PC-9 (cell line): Measurements from ENCODE around the gene TTC39C. TPM values are rescaled to one million over a fixed set of nuclear protein-coding genes. Genes with fewer than 3 reads are reported as not detected.

ENCODE experiments used
- BruUV-seq: library from RNA; stranded (reverse); fragments of 400-500 nt; replicated peaks from 2 replicates; lab custom pipeline; 2021; lab: Mats Ljungman, UMichigan
- CTCF ChIA-PET: fragments of 300-600 bp; sonication (Branson Sonifier 250); formaldehyde crosslinking; loops from one replicate; lab custom pipeline; 2022; ENCODE audit warnings: antibody characterized with exemption; lab: Charles Lee
- POLR2A ChIA-PET: fragments of 300-600 bp; sonication (Branson Sonifier 250); formaldehyde crosslinking; loops from one replicate; lab custom pipeline; 2022; ENCODE audit warnings: antibody characterized with exemption; ENCODE audit not compliant: unreplicated experiment; lab: Charles Lee
- DNase-seq, 2 experiments: peaks; one replicate each; pipeline versions ENCODE4 v3.0.0 to v3.0.0-alpha.2; 2015 to 2022; ENCODE audit warnings: mixed read lengths in 1 of 2
- H2AFZ ChIP-seq: fragments of 200-600 bp; sonication (generic); 2 replicates; pipeline ENCODE4 v1.8.1; 2017; ENCODE audit warnings: antibody characterized with exemption
- H3F3A ChIP-seq: fragments of 200-600 bp; sonication (generic); 2 replicates; pipeline ENCODE4 v1.8.1; 2017; ENCODE audit warnings: antibody characterized with exemption, mild to moderate bottlenecking, low read depth; ENCODE audit not compliant: insufficient read depth
- H3K27ac ChIP-seq: fragments of 200-600 bp; sonication (generic); 2 replicates; pipeline ENCODE4 v1.6.1; 2016; ENCODE audit warnings: mixed run types
- H3K27me3 ChIP-seq: fragments of 200-600 bp; sonication (generic); 2 replicates; pipeline ENCODE4 v1.6.1; 2016; ENCODE audit warnings: low read depth, mixed run types; ENCODE audit not compliant: insufficient read depth
- H3K36me3 ChIP-seq: fragments of 200-600 bp; sonication (generic); 2 replicates; pipeline ENCODE4 v1.6.1; 2016; ENCODE audit warnings: low read depth, mixed run types
- H3K4me1 ChIP-seq: fragments of 200-600 bp; sonication (generic); replicated peaks from 2 replicates; pipeline ENCODE4 v1.6.1; 2016; ENCODE audit warnings: mixed run types; ENCODE audit not compliant: insufficient read depth
- H3K4me2 ChIP-seq: fragments of 200-600 bp; sonication (generic); 2 replicates; pipeline ENCODE4 v1.6.1; 2017; ENCODE audit warnings: mixed run types
- H3K4me3 ChIP-seq: fragments of 200-600 bp; sonication (generic); 2 replicates; pipeline ENCODE4 v1.6.1; 2016; ENCODE audit warnings: mixed run types
- H3K79me2 ChIP-seq: fragments of 200-600 bp; sonication (generic); 2 replicates; pipeline ENCODE4 v1.6.1; 2017; ENCODE audit warnings: low read depth, mixed run types
- H3K9me2 ChIP-seq: fragments of 200-600 bp; sonication (generic); 2 replicates; pipeline ENCODE4 v1.8.1; 2017; ENCODE audit warnings: mild to moderate bottlenecking; ENCODE audit not compliant: insufficient read depth
- H3K9me3 ChIP-seq: fragments of 200-600 bp; sonication (generic); 2 replicates; pipeline ENCODE4 v1.8.1; 2016; ENCODE audit warnings: low read depth; ENCODE audit not compliant: insufficient read depth
- H4K20me1 ChIP-seq: fragments of 200-600 bp; sonication (generic); 2 replicates; pipeline ENCODE4 v1.8.1; 2017; ENCODE audit not compliant: insufficient read depth
- CTCF ChIP-seq: fragments of 200-600 bp; sonication (generic); conservative IDR thresholded peaks from 2 replicates; pipeline ENCODE4 v1.6.1; 2017; ENCODE audit warnings: mixed run types, antibody characterized with exemption, mild to moderate bottlenecking, moderate library complexity
- EZH2 ChIP-seq: fragments of 200-600 bp; sonication (generic); IDR thresholded peaks from 2 replicates; pipeline ENCODE4 v1.8.0; 2017; ENCODE audit warnings: antibody characterized with exemption, low read depth
- intact Hi-C: fragments of 100-400 bp; cut with micrococcal nuclease; formaldehyde crosslinking; loops from one replicate; pipeline ENCODE4 v1.10.0; 2022; ENCODE audit not compliant: unreplicated experiment
- total RNA-seq: library from RNA; stranded (reverse); gene quantifications from 2 replicates; pipeline ENCODE4 v1.2.3, GENCODE V29; 2021

TTC39C gene
- total RNA-seq, 1 experiment from 2014 or later: 15.3 TPM

GRCh38 chr18:23968638-23969604 is 45.6 kb upstream of the TTC39C start:
- intact Hi-C loops: no loop called here
- no TSS peak for BruUV-seq

GRCh38 chr18:23969664-23970063 is 44.9 kb upstream of the TTC39C start:
- no peaks in the 10 kb centered on the region for H3F3A ChIP-seq
- no peaks in the 10 kb centered on the region for H3K36me3 ChIP-seq
- no TSS peak for BruUV-seq
- H3K27me3 ChIP-seq: no peaks in the 10 kb centered on the region
- POLR2A ChIA-PET: no interaction called here
- no peak overlapping the region for H2AFZ ChIP-seq
- H3K9me2 ChIP-seq: no peaks in the 10 kb centered on the region
- H4K20me1 ChIP-seq: no peaks in the 10 kb centered on the region
- CTCF ChIA-PET: no interaction called here
- no peak for TF ChIP-seq CTCF
- no peak for TF ChIP-seq EZH2
- no peak overlapping the region for H3K4me3 ChIP-seq
- no peak overlapping the region for H3K27ac ChIP-seq
- no peak overlapping the region for H3K4me2 ChIP-seq
- intact Hi-C loops: no loop called here
- H3K4me1 ChIP-seq: no peaks in the 10 kb centered on the region
- H3K79me2 ChIP-seq: no peaks in the 10 kb centered on the region
- no peak for DNase-seq
- no peaks in the 10 kb centered on the region for H3K9me3 ChIP-seq

More at GRCh38 chr18:23968638-23969604, 45.6 kb upstream of the TTC39C start:
- TF ChIP-seq CTCF (no peak), EZH2 (no peak)
- H3K27me3 ChIP-seq: no peaks in the 10 kb centered on the region
- CTCF ChIA-PET: interaction anchor here (0.7 kb wide), 1 partner anchor 1293 kb away, joined by 3 read pairs; no protein-coding TSS in a partner anchor
- H3K4me2 ChIP-seq: no peak overlapping the region
- H3K4me3 ChIP-seq: no peak overlapping the region
- no peaks in the 10 kb centered on the region for H3K9me3 ChIP-seq
- no peaks in the 10 kb centered on the region for H3K9me2 ChIP-seq
- no peak for DNase-seq
- H3K4me1 ChIP-seq: no peaks in the 10 kb centered on the region
- H3K79me2 ChIP-seq: no peaks in the 10 kb centered on the region
- H2AFZ ChIP-seq: no peak overlapping the region
- POLR2A ChIA-PET: no interaction called here
- H4K20me1 ChIP-seq: no peaks in the 10 kb centered on the region
- no peaks in the 10 kb centered on the region for H3K36me3 ChIP-seq
- H3K27ac ChIP-seq: no peak overlapping the region
- H3F3A ChIP-seq: no peaks in the 10 kb centered on the region

GRCh38 chr18:23970161-23971096 is 44.1 kb upstream of the TTC39C start:
- intact Hi-C loops: no loop called here

More at GRCh38 chr18:23970161-23971096, 44.1 kb upstream of the TTC39C start:
- no peak for DNase-seq
- Histone ChIP-seq H2AFZ (no peak overlapping the region), H3K27me3 (no peaks in the 10 kb centered on the region), H3K27ac (no peak overlapping the region), H3K79me2 (no peaks in the 10 kb centered on the region), H3K4me3 (no peak overlapping the region), H3F3A (no peaks in the 10 kb centered on the region), H3K36me3 (no peaks in the 10 kb centered on the region), H4K20me1 (no peaks in the 10 kb centered on the region), H3K9me2 (no peaks in the 10 kb centered on the region), H3K9me3 (no peaks in the 10 kb centered on the region), H3K4me2 (no peak overlapping the region), H3K4me1 (no peaks in the 10 kb centered on the region)
- ChIA-PET POLR2A (no interaction called here), CTCF (no interaction called here)
- BruUV-seq: no TSS peak
- TF ChIP-seq CTCF (no peak), EZH2 (no peak)
